Gastroesophageal sphincter (tissue), 4 donors: Measurements from ENCODE around the gene LRRC73. TPM values are rescaled to one million over a fixed set of nuclear protein-coding genes. Genes with fewer than 3 reads are reported as not detected.

Source experiments
- ATAC-seq: fragments of 150-250 bp; one replicate; pipeline ENCODE4 v1.9.1; 2016; ENCODE audit warnings: mild to moderate bottlenecking, moderate library complexity
- H3K27ac ChIP-seq, 4 donors: fragments of 200-600 bp; sonication (generic) in 3 of 4; 1 replicate in 3 of 4; 2 replicates in 1 of 4; pipeline ENCODE4 v1.5.1; 2016 to 2019
- H3K27me3 ChIP-seq: fragments of 200-600 bp; sonication (generic); one replicate; pipeline ENCODE4 v1.5.1; 2019
- H3K36me3 ChIP-seq, 2 donors: fragments of 200-600 bp; sonication (generic); one replicate each; pipeline ENCODE4 v1.5.1; 2019; ENCODE audit warnings: control low read depth in 1 of 2
- H3K4me1 ChIP-seq, 3 donors: fragments of 200-600 bp; sonication (generic); 1 replicate in 2 of 3; 2 replicates in 1 of 3; pipeline ENCODE4 v1.5.1; 2016 to 2019; ENCODE audit warnings: control low read depth in 2 of 3
- H3K4me3 ChIP-seq, 2 donors: fragments of 200-600 bp; sonication (generic); one replicate each; pipeline ENCODE4 v1.5.1; 2019; ENCODE audit warnings: mild to moderate bottlenecking in 1 of 2, moderate library complexity in 1 of 2
- H3K9me3 ChIP-seq, 3 donors: fragments of 200-600 bp; sonication (generic); one replicate each; pipeline ENCODE4 v1.5.1; 2017 to 2019; ENCODE audit warnings: control low read depth in 2 of 3
- EP300 ChIP-seq: sonication (generic); formaldehyde crosslinking; IDR thresholded peaks from one replicate; pipeline ENCODE4 v1.6.1; 2017; ENCODE audit warnings: antibody characterized with exemption, mild to moderate bottlenecking
- POLR2A ChIP-seq, 2 donors: fragments of 450-650 bp; IDR thresholded peaks; one replicate each; pipeline ENCODE4 v1.6.1; 2017; ENCODE audit warnings: antibody characterized with exemption in 2 of 2, mild to moderate bottlenecking in 2 of 2, moderate library complexity in 1 of 2
- POLR2AphosphoS5 ChIP-seq: sonication (generic); formaldehyde crosslinking; IDR thresholded peaks from one replicate; pipeline ENCODE4 v1.6.1; 2017; ENCODE audit warnings: antibody characterized with exemption
- WGBS, 2 donors: methylation state at CpG; one replicate each; pipeline ENCODE4 v1.1.5; 2018; ENCODE audit warnings: low coverage in 1 of 2; 5-methylcytosine and 5-hydroxymethylcytosine counted together
- total RNA-seq, 4 donors: library from RNA; depleted of rRNA; stranded (reverse); fragments of >200 nt; gene quantifications; one replicate each; pipeline ENCODE4 v1.1.0, GENCODE V29; 2016
- TF ChIP-seq, protein P1 (sequence below), 4 experiments: fragments of 200-600 bp in 2 of 4; fragments of 450-650 bp in 2 of 4; sonication (generic) in 1 of 4; IDR thresholded peaks; one replicate each; pipeline ENCODE4 v1.5.1; 2017 to 2019; ENCODE audit warnings: antibody characterized with exemption in 4 of 4, mild to moderate bottlenecking in 2 of 4, moderate library complexity in 2 of 4

Gene LRRC73
- total RNA-seq, 4 donors from 2014 or later, result 0.16 to 0.31 TPM; not detected in 2

DNA sequence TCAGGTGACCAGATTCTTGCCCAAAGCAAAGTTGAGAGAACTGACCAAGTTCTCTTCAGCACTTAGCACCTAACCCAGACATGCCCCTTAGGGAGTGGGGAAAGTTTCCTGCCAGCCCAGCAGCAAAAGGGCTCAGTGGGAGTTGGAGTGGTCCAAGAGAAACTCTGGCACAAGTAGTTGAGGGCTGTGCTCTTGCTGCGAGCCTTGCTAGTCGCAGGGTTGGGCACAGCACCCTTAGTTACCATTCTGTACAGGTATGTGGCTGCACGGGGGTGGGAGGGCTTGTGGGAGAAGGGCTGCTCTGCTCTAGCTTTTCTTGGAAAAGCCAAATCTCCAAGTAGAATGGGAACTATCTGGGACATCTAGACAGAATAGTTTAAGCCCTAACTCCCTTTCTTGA is 13.1 kb upstream of the LRRC73 start:
- no peak for ATAC-seq
- H3K4me3 ChIP-seq, result no peak overlapping the region
- peaks cover 0 to 94% of the 10 kb centered on the region in 2 donors for H3K36me3 ChIP-seq
- H3K9me3 ChIP-seq, result no peaks in the 10 kb centered on the region
- H3K4me1 ChIP-seq, result peaks cover 0 to 9% (median 4%) of the 10 kb centered on the region in 3 donors
- 86 to 87% methylated on average over 1 to 3 of the region's 3 CpGs for whole genome bisulfite sequencing, 2 donors
- TF ChIP-seq POLR2A (IDR thresholded peaks at IDR 0.05) (no peak), POLR2AphosphoS5 (no peak), EP300 (no peak)
- TF ChIP-seq, protein P1, sequence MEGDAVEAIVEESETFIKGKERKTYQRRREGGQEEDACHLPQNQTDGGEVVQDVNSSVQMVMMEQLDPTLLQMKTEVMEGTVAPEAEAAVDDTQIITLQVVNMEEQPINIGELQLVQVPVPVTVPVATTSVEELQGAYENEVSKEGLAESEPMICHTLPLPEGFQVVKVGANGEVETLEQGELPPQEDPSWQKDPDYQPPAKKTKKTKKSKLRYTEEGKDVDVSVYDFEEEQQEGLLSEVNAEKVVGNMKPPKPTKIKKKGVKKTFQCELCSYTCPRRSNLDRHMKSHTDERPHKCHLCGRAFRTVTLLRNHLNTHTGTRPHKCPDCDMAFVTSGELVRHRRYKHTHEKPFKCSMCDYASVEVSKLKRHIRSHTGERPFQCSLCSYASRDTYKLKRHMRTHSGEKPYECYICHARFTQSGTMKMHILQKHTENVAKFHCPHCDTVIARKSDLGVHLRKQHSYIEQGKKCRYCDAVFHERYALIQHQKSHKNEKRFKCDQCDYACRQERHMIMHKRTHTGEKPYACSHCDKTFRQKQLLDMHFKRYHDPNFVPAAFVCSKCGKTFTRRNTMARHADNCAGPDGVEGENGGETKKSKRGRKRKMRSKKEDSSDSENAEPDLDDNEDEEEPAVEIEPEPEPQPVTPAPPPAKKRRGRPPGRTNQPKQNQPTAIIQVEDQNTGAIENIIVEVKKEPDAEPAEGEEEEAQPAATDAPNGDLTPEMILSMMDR (IDR thresholded peaks at IDR 0.05), result no peak
- no peaks in the 10 kb centered on the region for H3K27me3 ChIP-seq
- no peak overlapping the region for H3K27ac ChIP-seq

DNA sequence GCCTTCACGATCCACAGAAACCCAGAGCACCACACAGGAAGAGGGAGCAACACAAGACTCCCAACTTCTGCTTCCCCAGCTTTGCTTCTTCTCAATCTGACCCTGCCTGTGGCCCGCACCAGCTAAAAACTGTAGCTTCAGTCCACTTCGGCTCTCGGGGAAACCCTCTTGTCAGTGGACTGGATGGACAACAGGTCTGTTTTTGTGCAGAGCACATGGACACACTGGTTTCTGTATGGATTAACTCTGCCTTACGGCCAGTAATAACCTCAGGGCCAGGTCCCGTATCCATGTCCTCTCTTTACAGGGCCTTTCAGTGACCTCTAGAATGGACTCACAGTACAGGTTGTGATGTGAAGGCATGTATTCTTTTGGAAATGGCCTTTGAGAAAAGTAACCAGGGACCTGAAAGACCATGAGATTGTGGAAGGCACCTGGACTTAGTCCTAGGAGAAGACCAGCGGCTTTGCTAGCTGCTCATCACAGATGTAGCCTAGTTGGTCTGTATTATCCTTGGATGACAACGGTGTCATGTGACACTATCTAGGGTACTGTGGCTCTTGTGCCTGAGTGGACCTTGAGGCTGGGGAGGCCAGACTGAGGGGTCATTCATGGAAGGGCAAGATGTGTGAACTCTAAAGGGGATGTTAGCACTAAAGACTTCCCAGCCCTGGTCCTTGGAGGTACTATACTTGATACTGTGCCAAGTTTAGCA is 12.6 kb upstream of the LRRC73 start:
- no peak overlapping the region for H3K4me3 ChIP-seq
- no peaks in the 10 kb centered on the region for H3K27me3 ChIP-seq
- H3K36me3 ChIP-seq, result peaks cover 0 to 88% of the 10 kb centered on the region in 2 donors
- no peaks in the 10 kb centered on the region for H3K9me3 ChIP-seq
- H3K27ac ChIP-seq, result no peak overlapping the region
- TF ChIP-seq EP300 (no peak), POLR2AphosphoS5 (no peak), POLR2A (IDR thresholded peaks at IDR 0.05) (no peak)
- TF ChIP-seq, protein P1 (IDR thresholded peaks at IDR 0.05), result no peak
- no peak for ATAC-seq
- WGBS, 2 donors, result 75 to 78% methylated on average over 4 to 8 of the region's 8 CpGs
- peaks cover 0 to 14% (median 10%) of the 10 kb centered on the region in 3 donors for H3K4me1 ChIP-seq

DNA sequence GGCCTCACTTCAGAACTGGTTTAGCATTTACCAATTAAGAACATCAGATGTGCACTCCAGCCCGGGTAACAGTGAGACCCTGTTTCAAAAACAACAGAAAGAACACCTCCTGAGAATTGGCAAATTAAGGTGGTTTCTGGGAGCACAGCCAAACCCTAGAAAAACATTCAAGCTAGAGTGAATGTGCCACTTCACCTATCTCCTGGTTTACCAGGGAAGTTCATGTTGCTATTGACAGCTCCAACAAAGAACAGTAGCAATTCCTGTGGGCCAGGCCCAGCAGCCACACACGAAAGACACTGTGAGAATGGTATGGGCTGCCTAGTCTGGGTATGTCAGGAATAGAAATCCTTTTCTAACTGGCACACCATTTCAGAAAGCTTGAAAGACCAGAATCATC is 11.7 kb upstream of the LRRC73 start:
- Histone ChIP-seq H3K9me3 (no peaks in the 10 kb centered on the region), H3K36me3 (peaks cover 0 to 79% of the 10 kb centered on the region in 2 donors), H3K4me1 (peaks cover 0 to 19% (median 10%) of the 10 kb centered on the region in 3 donors), H3K27ac (no peak overlapping the region), H3K4me3 (no peak overlapping the region), H3K27me3 (no peaks in the 10 kb centered on the region)
- WGBS, 2 donors, result 75 to 92% methylated on average over 2 of the region's 2 CpGs
- ATAC-seq, result no peak
- TF ChIP-seq, protein P1 (IDR thresholded peaks at IDR 0.05), result no peak

DNA sequence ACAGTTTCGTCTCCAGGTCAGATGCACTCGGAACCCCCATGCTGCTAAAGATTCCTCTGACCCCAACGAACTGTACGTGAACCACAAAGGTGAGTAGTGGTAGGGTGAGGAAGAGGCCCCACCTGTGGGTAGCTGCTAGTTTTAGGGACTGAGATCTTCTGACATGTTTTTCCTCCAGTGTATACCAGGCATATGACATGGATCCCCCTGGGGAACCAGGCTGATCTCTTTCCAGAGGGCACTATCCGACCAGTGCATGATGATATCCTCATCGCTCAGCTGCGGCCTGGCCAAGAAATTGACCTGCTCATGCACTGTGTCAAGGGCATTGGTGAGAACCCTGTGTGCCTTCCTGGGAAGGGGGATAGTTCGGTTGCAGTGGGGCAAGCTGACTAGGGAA is 10.0 kb upstream of the LRRC73 start:
- H3K36me3 ChIP-seq, result peaks cover 0 to 69% of the 10 kb centered on the region in 2 donors
- no peaks in the 10 kb centered on the region for H3K9me3 ChIP-seq
- no peaks in the 10 kb centered on the region for H3K27me3 ChIP-seq
- no peak overlapping the region for H3K4me3 ChIP-seq
- no peak overlapping the region for H3K27ac ChIP-seq
- no peak for TF ChIP-seq POLR2A (IDR thresholded peaks at IDR 0.05)
- TF ChIP-seq EP300, result no peak
- no peak for TF ChIP-seq POLR2AphosphoS5
- TF ChIP-seq, protein P1 (IDR thresholded peaks at IDR 0.05), result no peak
- ATAC-seq, result no peak
- WGBS, 2 donors, result 81 to 82% methylated on average over 3 to 8 of the region's 8 CpGs
- peaks cover 4 to 31% (median 21%) of the 10 kb centered on the region in 3 donors for H3K4me1 ChIP-seq
